Measurements from ENCODE around the gene ALPK3.

Gene ALPK3

GRCh38 chr15:84816694-84817465, at the start of gene ALPK3:
ALPK3 (plus strand) TSS chr15:84817356; CDS start chr15:84817453, 97 bp downstream.
- DNase-seq, result no peak

- no peak for DNase-seq
Observed at GRCh38 chr15:84772031-84772430, 45.1 kb upstream of the ALPK3 start.

GRCh38 chr15:84772467-84772866, 44.7 kb upstream of the ALPK3 start:
- no peak for DNase-seq

GRCh38 chr15:84773716-84774115, 43.4 kb upstream of the ALPK3 start:
- DNase-seq, result no peak

- no peak for DNase-seq
Observed at GRCh38 chr15:84775867-84776449, 41.2 kb upstream of the ALPK3 start.

GRCh38 chr15:84778194-84778593, 39.0 kb upstream of the ALPK3 start:
- DNase-seq, result no peak

- DNase-seq, result no peak
Observed at GRCh38 chr15:84780492-84780891, 36.7 kb upstream of the ALPK3 start.

GRCh38 chr15:84781495-84781894, 35.7 kb upstream of the ALPK3 start:
- no peak for DNase-seq

GRCh38 chr15:84782346-84782745, 34.8 kb upstream of the ALPK3 start:
- DNase-seq, result no peak

GRCh38 chr15:84783493-84784251, 33.5 kb upstream of the ALPK3 start:
- DNase-seq, result no peak

- no peak for DNase-seq
Observed at GRCh38 chr15:84784262-84784661, 32.9 kb upstream of the ALPK3 start.

GRCh38 chr15:84785053-84785452, 32.1 kb upstream of the ALPK3 start:
- DNase-seq, result no peak

GRCh38 chr15:84788500-84788899, 28.7 kb upstream of the ALPK3 start:
- DNase-seq, result no peak

GRCh38 chr15:84789762-84790161, 27.4 kb upstream of the ALPK3 start:
- no peak for DNase-seq

- no peak for DNase-seq
Observed at GRCh38 chr15:84790676-84791075, 26.5 kb upstream of the ALPK3 start.

GRCh38 chr15:84791763-84792162, 25.4 kb upstream of the ALPK3 start:
- no peak for DNase-seq

- DNase-seq, result no peak
Observed at GRCh38 chr15:84793431-84794161, 23.6 kb upstream of the ALPK3 start.

GRCh38 chr15:84794162-84794547, 23.0 kb upstream of the ALPK3 start:
- no peak for DNase-seq

- DNase-seq, result no peak
Observed at GRCh38 chr15:84795186-84795585, 22.0 kb upstream of the ALPK3 start.

- DNase-seq, result no peak
Observed at GRCh38 chr15:84797212-84797611, 19.9 kb upstream of the ALPK3 start.

- DNase-seq, result no peak
Observed at GRCh38 chr15:84797801-84798200, 19.4 kb upstream of the ALPK3 start.

- DNase-seq, result no peak
Observed at GRCh38 chr15:84798436-84798946, 18.7 kb upstream of the ALPK3 start.

Measured in activated CD4-positive, CD25-positive, alpha-beta regulatory T cell (primary cell).